ENCODE measurements around the gene CACHD1. TPM values are rescaled to one million over a fixed set of nuclear protein-coding genes. Genes with fewer than 3 reads are reported as not detected.

The CACHD1 gene
- total RNA-seq, 2 experiments from 2014 or later = not detected

- no peak overlapping the region for H3K4me2 ChIP-seq (ENCODE audit: low read length)
- no TSS peak for BruUV-seq (replicated peaks)
- CTCF ChIA-PET (ENCODE audit: unreplicated experiment) = no interaction called here
These were observed 44.4 kb downstream of the CACHD1 start for GRCh38 chr1:64514197-64514765.

DNA sequence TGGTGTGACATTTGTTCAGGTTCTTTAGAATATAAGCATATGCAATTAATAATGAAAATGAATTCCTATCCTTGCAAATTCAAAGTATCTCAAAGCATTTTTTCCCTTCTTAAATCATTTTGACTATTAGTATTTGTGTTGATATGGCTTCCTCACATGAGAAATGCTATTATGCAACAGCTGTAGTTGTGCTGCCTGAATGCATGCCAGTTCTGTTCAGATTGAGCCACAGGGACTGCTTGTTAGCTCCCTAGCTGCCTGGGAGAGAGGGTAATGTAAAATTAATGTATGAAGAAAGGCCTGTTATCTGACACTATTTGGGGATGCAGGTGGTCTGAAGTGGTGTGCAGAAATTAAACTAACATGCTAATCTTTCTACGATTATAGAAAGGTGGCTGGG, 45.5 kb downstream of the CACHD1 start:
- ChIA-PET CTCF (ENCODE audit: unreplicated experiment) (no interaction called here), POLR2A (interaction anchor here (0.6 kb wide), 1 partner anchor 15 kb away, joined by 4 read pairs; no protein-coding TSS in a partner anchor)
- Histone ChIP-seq H2AFZ (ENCODE audit: low read length) (no peak overlapping the region), H3K9me2 (ENCODE audit: insufficient read depth, low read length) (no peaks in the 10 kb centered on the region), H3K36me3 (ENCODE audit: insufficient read depth, low read length) (no peaks in the 10 kb centered on the region), H3K4me3 (ENCODE audit: low read depth, low read length, poor library complexity, severe bottlenecking) (no peak overlapping the region), H3K9me3 (ENCODE audit: low read length) (no peaks in the 10 kb centered on the region), H3K27ac (ENCODE audit: low read depth, low read length, poor library complexity, severe bottlenecking) (no peak overlapping the region), H4K20me1 (ENCODE audit: insufficient read depth, low read length) (no peaks in the 10 kb centered on the region), H3K4me2 (ENCODE audit: low read length) (no peak overlapping the region), H3K4me1 (ENCODE audit: insufficient read depth, low read length, poor library complexity, severe bottlenecking) (no peaks in the 10 kb centered on the region), H3K79me2 (ENCODE audit: insufficient read depth, low read depth, low read length) (no peaks in the 10 kb centered on the region)
- TF ChIP-seq CTCF (conservative IDR thresholded peaks at IDR 0.05; ENCODE audit: low read length) (no peak), EZH2phosphoT487 (IDR thresholded peaks at IDR 0.05; ENCODE audit: borderline replicate concordance, low read depth, low read length) (no peak)
- no peak for DNase-seq (ENCODE audit: low spot score)
- intact Hi-C loops (cut with micrococcal nuclease; ENCODE audit: unreplicated experiment) = no loop called here
- BruUV-seq (replicated peaks) = no TSS peak

More at GRCh38 chr1:64514197-64514765, 44.4 kb downstream of the CACHD1 start:
- Histone ChIP-seq H3K4me1 (ENCODE audit: insufficient read depth, low read length, poor library complexity, severe bottlenecking) (no peaks in the 10 kb centered on the region), H3K27ac (ENCODE audit: low read depth, low read length, poor library complexity, severe bottlenecking) (no peak overlapping the region), H3K9me3 (ENCODE audit: low read length) (no peaks in the 10 kb centered on the region), H3K4me3 (ENCODE audit: low read depth, low read length, poor library complexity, severe bottlenecking) (no peak overlapping the region), H3K79me2 (ENCODE audit: insufficient read depth, low read depth, low read length) (no peaks in the 10 kb centered on the region), H3K9me2 (ENCODE audit: insufficient read depth, low read length) (no peaks in the 10 kb centered on the region), H3K36me3 (ENCODE audit: insufficient read depth, low read length) (no peaks in the 10 kb centered on the region), H4K20me1 (ENCODE audit: insufficient read depth, low read length) (no peaks in the 10 kb centered on the region), H2AFZ (ENCODE audit: low read length) (no peak overlapping the region)
- intact Hi-C loops (cut with micrococcal nuclease; ENCODE audit: unreplicated experiment) = no loop called here
- POLR2A ChIA-PET = no interaction called here
- TF ChIP-seq CTCF (conservative IDR thresholded peaks at IDR 0.05; ENCODE audit: low read length) = no peak
- no peak for TF ChIP-seq EZH2phosphoT487 (IDR thresholded peaks at IDR 0.05; ENCODE audit: borderline replicate concordance, low read depth, low read length)
- DNase-seq (ENCODE audit: low spot score) = no peak

DNA sequence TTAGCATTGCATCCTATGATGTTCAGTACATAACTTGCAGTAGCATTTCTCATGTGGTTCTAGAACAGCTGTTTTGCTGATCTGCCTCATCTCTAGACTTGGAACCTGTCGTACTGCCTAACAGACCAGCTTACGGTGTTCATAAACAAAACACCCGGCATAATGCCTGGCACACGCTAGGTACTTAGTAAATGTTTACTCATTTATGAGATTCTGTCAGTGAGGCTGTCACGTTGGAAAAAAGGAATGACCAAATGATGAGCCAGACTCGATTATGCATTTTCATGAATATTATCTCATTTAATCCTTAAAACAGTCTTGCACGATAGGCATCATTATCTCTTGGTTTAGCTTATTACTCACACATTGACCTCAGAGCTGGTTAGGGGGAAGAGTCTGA, 46.4 kb downstream of the CACHD1 start:
- Histone ChIP-seq H3K79me2 (ENCODE audit: insufficient read depth, low read depth, low read length) (no peaks in the 10 kb centered on the region), H3K27ac (ENCODE audit: low read depth, low read length, poor library complexity, severe bottlenecking) (no peak overlapping the region), H3K4me2 (ENCODE audit: low read length) (no peak overlapping the region), H3K36me3 (ENCODE audit: insufficient read depth, low read length) (no peaks in the 10 kb centered on the region), H3K4me3 (ENCODE audit: low read depth, low read length, poor library complexity, severe bottlenecking) (no peak overlapping the region), H4K20me1 (ENCODE audit: insufficient read depth, low read length) (no peaks in the 10 kb centered on the region), H3K9me3 (ENCODE audit: low read length) (no peaks in the 10 kb centered on the region), H3K9me2 (ENCODE audit: insufficient read depth, low read length) (no peaks in the 10 kb centered on the region), H2AFZ (ENCODE audit: low read length) (no peak overlapping the region), H3K4me1 (ENCODE audit: insufficient read depth, low read length, poor library complexity, severe bottlenecking) (no peaks in the 10 kb centered on the region)
- TF ChIP-seq EZH2phosphoT487 (IDR thresholded peaks at IDR 0.05; ENCODE audit: borderline replicate concordance, low read depth, low read length) (no peak), CTCF (conservative IDR thresholded peaks at IDR 0.05; ENCODE audit: low read length) (no peak)
- CTCF ChIA-PET (ENCODE audit: unreplicated experiment) = no interaction called here
- no peak for DNase-seq (ENCODE audit: low spot score)
- intact Hi-C loops (cut with micrococcal nuclease; ENCODE audit: unreplicated experiment) = no loop called here
- BruUV-seq (replicated peaks) = no TSS peak
- POLR2A ChIA-PET = interaction anchor here (0.6 kb wide), 1 partner anchor 14 kb away, joined by 4 read pairs; no protein-coding TSS in a partner anchor
